ENCODE data around the gene MAML2. TPM values are rescaled to one million over a fixed set of nuclear protein-coding genes. Genes with fewer than 3 reads are reported as not detected.

MAML2 gene
- polyA plus RNA-seq, 1 of the 3 experiments (the other 2 are of a cell fraction) = 20.1 TPM

DNA sequence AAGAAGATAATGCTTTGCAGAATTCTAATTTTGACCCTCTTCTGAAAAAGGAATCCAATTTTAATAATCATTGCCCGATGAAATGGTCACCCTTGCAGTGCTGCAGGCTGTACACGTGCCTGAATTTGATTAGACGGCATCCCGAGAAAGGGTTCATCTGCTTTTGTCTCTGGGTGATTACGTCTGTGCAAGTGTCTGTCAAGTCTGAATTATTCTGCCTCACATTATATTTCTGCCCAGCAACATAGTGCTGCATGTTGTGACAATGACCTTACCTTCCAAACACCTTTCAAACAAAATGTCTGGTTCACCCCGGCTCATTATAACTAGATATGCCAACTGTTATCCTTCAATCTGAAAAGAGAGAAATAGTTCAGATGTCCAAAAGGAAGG, 164.1 kb downstream of the MAML2 start (continued):
- TF ChIP-seq, protein P1, sequence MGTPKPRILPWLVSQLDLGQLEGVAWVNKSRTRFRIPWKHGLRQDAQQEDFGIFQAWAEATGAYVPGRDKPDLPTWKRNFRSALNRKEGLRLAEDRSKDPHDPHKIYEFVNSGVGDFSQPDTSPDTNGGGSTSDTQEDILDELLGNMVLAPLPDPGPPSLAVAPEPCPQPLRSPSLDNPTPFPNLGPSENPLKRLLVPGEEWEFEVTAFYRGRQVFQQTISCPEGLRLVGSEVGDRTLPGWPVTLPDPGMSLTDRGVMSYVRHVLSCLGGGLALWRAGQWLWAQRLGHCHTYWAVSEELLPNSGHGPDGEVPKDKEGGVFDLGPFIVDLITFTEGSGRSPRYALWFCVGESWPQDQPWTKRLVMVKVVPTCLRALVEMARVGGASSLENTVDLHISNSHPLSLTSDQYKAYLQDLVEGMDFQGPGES (IDR thresholded peaks at IDR 0.05; ENCODE audit: low read depth, low read length) = no peak
- no peak for TF ChIP-seq SMC3 (IDR thresholded peaks at IDR 0.05; ENCODE audit: low read depth, low read length)
- TF ChIP-seq MXI1 (IDR thresholded peaks at IDR 0.05; ENCODE audit: low read depth, low read length) = no peak
- TF ChIP-seq FOXJ3 (CRISPR knock-in tag; IDR thresholded peaks at IDR 0.05) = no peak
- TF ChIP-seq TAF1 (IDR thresholded peaks at IDR 0.05; ENCODE audit: borderline replicate concordance, low read depth, low read length) = no peak
- no peak for TF ChIP-seq ELF1 (IDR thresholded peaks at IDR 0.05)

DNA sequence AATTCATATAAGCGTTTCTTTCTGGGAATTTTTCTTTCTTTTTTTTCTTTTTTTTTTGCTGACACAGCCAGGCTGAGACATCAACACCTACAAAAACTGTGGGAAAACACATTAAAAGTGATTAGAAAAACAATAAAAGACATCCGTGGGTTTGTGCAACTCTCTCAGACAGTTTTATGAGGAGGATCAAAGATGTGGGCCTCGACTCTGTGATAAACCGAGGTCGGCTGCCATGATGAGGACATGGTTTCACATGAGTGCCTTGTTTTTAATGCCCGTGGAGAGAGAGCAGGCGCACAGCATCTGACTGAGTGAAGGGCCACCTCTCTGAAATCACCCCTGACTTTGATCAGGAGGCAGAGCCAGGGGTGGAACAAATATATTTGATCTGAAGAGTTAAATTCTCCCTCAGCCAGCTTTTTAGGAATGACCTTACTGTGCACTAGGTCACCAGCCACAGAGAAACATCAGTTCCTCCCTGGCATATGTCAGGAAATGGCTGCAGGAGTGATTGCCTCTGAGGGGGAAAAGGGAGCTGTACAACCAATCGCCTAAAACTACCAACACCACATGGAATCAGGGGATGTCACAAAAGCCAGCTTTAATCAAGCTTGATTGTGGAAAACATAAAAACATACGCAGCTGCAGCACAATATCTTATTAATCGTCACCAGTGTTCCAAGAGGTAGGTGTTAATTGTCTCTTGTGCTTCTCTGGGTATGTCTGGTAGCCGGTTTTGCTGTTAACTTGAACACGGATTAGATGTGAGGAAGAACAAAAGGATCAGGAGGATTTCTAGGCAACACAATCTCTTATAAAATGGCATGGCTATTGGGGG, 164.7 kb downstream of the MAML2 start:
- TF ChIP-seq RAD21 (IDR thresholded peaks at IDR 0.05; ENCODE audit: low read length) = no peak
- H3F3A ChIP-seq (replicated peaks; ENCODE audit: insufficient read depth) = peaks cover 4% of the 10 kb centered on the region
- H3K4me2 ChIP-seq = no peak overlapping the region
- no peaks in the 10 kb centered on the region for H3K27me3 ChIP-seq (ENCODE audit: insufficient read depth)
- no peaks in the 10 kb centered on the region for H3K9me2 ChIP-seq
- H3K27ac ChIP-seq (ENCODE audit: low read depth in 2 of 2, low read length in 1 of 2) = peak overlapping the region in 1 of 2 experiments; percentile 43; a peak in 1 of 4 replicates
- H3K9me3 ChIP-seq = no peaks in the 10 kb centered on the region
- CTCF ChIA-PET = interaction anchor here (0.7 kb wide), 1 partner anchor 29 kb away, joined by 3 read pairs; no protein-coding TSS in a partner anchor
- no peaks in the 10 kb centered on the region for H4K20me1 ChIP-seq (ENCODE audit: insufficient read depth)
- POLR2A ChIA-PET = no interaction called here
- no peak overlapping the region for H3K4me3 ChIP-seq (ENCODE audit: low read depth in 2 of 2, low read length in 1 of 2)
- H3K9ac ChIP-seq = no peak overlapping the region
- no peak overlapping the region for H2AFZ ChIP-seq (ENCODE audit: low read depth)
- H3K79me2 ChIP-seq (ENCODE audit: insufficient read depth) = peaks cover 78% of the 10 kb centered on the region
- peaks cover 0 to 2% of the 10 kb centered on the region in 2 experiments for H3K36me3 ChIP-seq (replicated peaks in 1 of 2; ENCODE audit: control insufficient read depth in 1 of 2, insufficient read depth in 2 of 2, low read length in 1 of 2)
- WGBS (ENCODE audit: low lambda C conversion rate) = 97% methylated on average over 10 of the region's 12 CpGs
- DNase-seq = no peak
- H3K4me1 ChIP-seq (ENCODE audit: control insufficient read depth in 1 of 2, insufficient read depth in 2 of 2, low read depth in 1 of 2, low read length in 1 of 2) = peaks cover 0 to 12% of the 10 kb centered on the region in 2 experiments; a peak in 2 of 4 replicates

DNA sequence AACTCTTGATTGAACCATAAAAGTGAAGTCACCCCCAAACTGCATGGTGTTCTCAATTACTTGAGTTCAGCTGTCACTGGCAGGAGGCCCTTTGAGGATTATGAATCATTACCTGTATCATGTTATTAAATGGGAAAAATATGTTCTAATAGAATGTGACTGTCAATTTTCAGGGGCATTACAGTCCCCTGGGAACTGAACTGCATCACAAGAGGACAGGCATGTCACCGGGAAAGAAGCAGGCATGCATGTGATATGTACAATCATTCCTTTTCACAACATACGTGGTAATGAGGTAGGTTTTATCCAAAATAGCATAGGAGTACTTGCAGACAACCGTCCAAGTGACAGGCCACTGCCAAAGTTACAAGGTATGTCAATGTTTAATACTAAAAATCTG, 165.8 kb downstream of the MAML2 start:
- H3K79me2 ChIP-seq (ENCODE audit: insufficient read depth) = peaks cover 77% of the 10 kb centered on the region
- no peak overlapping the region for H2AFZ ChIP-seq (ENCODE audit: low read depth)
- 91% methylated on average over 3 of the region's 3 CpGs for WGBS (ENCODE audit: low lambda C conversion rate)

More for the DNA sequence above, 165.8 kb downstream of the MAML2 start:
- H4K20me1 ChIP-seq (ENCODE audit: insufficient read depth) = no peaks in the 10 kb centered on the region; the same call in 1 of the 2 replicates
- TF ChIP-seq GABPA (IDR thresholded peaks at IDR 0.05; ENCODE audit: low read depth) (no peak), EZH2phosphoT487 (IDR thresholded peaks at IDR 0.05; ENCODE audit: borderline replicate concordance, low read depth) (no peak), RXRA (IDR thresholded peaks at IDR 0.05; ENCODE audit: borderline replicate concordance, low read depth) (no peak), TEAD4 (IDR thresholded peaks at IDR 0.05; ENCODE audit: borderline replicate concordance, insufficient read depth) (no peak), SMC3 (IDR thresholded peaks at IDR 0.05; ENCODE audit: low read depth, low read length) (no peak), TCF12 (IDR thresholded peaks at IDR 0.05) (no peak), FOXM1 (IDR thresholded peaks at IDR 0.05; ENCODE audit: low read depth) (no peak)
- TF ChIP-seq, protein P2, sequence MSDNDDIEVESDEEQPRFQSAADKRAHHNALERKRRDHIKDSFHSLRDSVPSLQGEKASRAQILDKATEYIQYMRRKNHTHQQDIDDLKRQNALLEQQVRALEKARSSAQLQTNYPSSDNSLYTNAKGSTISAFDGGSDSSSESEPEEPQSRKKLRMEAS (IDR thresholded peaks at IDR 0.05; ENCODE audit: low read depth) = no peak
- TF ChIP-seq, protein P3, sequence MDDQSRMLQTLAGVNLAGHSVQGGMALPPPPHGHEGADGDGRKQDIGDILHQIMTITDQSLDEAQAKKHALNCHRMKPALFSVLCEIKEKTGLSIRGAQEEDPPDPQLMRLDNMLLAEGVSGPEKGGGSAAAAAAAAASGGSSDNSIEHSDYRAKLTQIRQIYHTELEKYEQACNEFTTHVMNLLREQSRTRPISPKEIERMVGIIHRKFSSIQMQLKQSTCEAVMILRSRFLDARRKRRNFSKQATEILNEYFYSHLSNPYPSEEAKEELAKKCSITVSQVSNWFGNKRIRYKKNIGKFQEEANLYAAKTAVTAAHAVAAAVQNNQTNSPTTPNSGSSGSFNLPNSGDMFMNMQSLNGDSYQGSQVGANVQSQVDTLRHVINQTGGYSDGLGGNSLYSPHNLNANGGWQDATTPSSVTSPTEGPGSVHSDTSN (IDR thresholded peaks at IDR 0.05) = no peak
- TF ChIP-seq, protein P4, sequence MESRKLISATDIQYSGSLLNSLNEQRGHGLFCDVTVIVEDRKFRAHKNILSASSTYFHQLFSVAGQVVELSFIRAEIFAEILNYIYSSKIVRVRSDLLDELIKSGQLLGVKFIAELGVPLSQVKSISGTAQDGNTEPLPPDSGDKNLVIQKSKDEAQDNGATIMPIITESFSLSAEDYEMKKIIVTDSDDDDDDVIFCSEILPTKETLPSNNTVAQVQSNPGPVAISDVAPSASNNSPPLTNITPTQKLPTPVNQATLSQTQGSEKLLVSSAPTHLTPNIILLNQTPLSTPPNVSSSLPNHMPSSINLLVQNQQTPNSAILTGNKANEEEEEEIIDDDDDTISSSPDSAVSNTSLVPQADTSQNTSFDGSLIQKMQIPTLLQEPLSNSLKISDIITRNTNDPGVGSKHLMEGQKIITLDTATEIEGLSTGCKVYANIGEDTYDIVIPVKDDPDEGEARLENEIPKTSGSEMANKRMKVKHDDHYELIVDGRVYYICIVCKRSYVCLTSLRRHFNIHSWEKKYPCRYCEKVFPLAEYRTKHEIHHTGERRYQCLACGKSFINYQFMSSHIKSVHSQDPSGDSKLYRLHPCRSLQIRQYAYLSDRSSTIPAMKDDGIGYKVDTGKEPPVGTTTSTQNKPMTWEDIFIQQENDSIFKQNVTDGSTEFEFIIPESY (IDR thresholded peaks at IDR 0.05; ENCODE audit: borderline replicate concordance, low read depth) = no peak
- CTCF ChIA-PET = no interaction called here
- H3K4me3 ChIP-seq (ENCODE audit: low read depth in 2 of 2, low read length in 1 of 2) = no peak overlapping the region
- H3K27ac ChIP-seq (ENCODE audit: low read depth in 2 of 2, low read length in 1 of 2) = no peak overlapping the region
- POLR2A ChIA-PET = no interaction called here
- peaks cover 4% of the 10 kb centered on the region for H3F3A ChIP-seq (replicated peaks; ENCODE audit: insufficient read depth)
- no peak for DNase-seq
- H3K9ac ChIP-seq = no peak overlapping the region
- H3K36me3 ChIP-seq (replicated peaks in 1 of 2; ENCODE audit: control insufficient read depth in 1 of 2, insufficient read depth in 2 of 2, low read length in 1 of 2) = peaks cover 0 to 2% of the 10 kb centered on the region in 2 experiments
- no peaks in the 10 kb centered on the region for H3K9me3 ChIP-seq
- no peaks in the 10 kb centered on the region for H3K27me3 ChIP-seq (ENCODE audit: insufficient read depth)
- peaks cover 0 to 12% of the 10 kb centered on the region in 2 experiments; a peak in 2 of 4 replicates for H3K4me1 ChIP-seq (ENCODE audit: control insufficient read depth in 1 of 2, insufficient read depth in 2 of 2, low read depth in 1 of 2, low read length in 1 of 2)
- no peaks in the 10 kb centered on the region for H3K9me2 ChIP-seq
- H3K4me2 ChIP-seq = no peak overlapping the region

Data from SK-N-SH (cell line).